NCI-H460 (cell line): ENCODE measurements around the gene KIF1B. TPM values are rescaled to one million over a fixed set of nuclear protein-coding genes. Genes with fewer than 3 reads are reported as not detected.
"Not testable (repeated sequence)": the region's sequence is repeated elsewhere in the genome, so short reads cannot be mapped to it uniquely, and the experiment has no call there.

Source experiments
- DNase-seq: peaks from one replicate; pipeline ENCODE4 v3.0.0-alpha.2; 2016; ENCODE audit warnings: low read depth; ENCODE audit errors: extremely low read depth
- total RNA-seq: library from RNA; depleted of rRNA; stranded (reverse); fragments of >200 nt; shearing (Covaris generic); gene quantifications from 2 replicates; pipeline ENCODE4 v1.2.3, GENCODE V29; 2014

Gene KIF1B
- total RNA-seq, 1 experiment from 2014 or later = 15.2 TPM

GRCh38 chr1:10188133-10188650, 22.2 kb upstream of the KIF1B start:
- no peak for DNase-seq

DNA sequence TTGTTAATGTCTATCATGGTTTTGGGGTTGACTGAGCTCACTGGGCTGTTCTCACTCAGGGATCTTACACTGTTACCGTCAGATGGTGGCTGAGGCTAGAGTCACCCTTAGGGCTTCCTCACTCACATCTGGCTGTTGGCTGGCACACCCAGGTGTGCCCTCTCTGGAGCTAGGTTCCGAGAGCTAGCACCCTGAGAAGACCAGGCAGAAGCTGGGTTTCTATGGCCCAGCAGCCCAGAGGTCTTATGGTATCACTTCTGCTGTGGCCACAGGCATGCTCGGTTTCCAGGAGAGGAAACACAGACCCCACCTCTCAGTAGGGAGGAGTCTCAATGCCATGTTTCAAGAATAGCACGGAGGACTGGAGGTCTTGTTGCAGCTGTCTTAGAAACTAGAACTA, 20.7 kb upstream of the KIF1B start:
- DNase-seq = no peak

DNA sequence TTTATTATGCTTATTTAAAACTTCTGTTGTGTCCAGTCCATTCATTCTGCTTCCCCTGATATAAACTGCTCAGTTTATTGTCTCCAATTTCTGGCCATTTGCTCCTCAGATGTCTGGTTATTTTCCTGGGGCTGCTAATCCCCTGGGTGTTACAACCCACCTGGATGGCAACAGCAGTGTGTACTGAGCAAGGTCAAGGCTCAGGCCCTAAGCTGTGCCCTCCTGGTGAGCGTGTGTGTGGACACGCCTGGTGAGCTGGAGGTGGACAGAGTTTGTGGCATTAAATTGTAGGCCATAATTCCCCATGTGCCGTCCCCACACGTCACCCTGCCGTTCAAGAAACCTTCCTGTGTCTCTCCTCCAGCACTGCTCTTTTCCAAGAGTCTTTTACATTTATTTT, 18.1 kb upstream of the KIF1B start:
- no peak for DNase-seq

- DNase-seq = no peak
Observed at GRCh38 chr1:10193288-10193687, 17.1 kb upstream of the KIF1B start.

DNA sequence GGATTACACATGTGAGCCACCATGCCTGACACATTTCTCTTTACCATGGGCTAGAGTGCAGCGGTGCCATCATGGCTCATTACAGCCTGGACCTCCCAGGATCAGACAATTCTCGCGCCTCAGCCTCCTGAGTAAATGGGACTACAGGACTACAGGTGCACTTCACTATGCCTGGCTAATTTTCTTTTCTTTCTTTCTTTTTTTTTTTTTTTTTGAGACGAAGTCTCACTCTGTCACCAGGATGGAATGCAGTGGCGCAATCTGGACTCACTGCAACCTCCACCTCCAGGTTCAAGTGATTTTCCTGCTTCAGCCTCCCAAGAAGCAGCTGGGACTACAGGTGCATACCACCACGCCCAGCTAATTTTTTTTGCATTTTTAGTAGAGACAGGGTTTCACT, 14.8 kb upstream of the KIF1B start:
- no peak for DNase-seq

DNA sequence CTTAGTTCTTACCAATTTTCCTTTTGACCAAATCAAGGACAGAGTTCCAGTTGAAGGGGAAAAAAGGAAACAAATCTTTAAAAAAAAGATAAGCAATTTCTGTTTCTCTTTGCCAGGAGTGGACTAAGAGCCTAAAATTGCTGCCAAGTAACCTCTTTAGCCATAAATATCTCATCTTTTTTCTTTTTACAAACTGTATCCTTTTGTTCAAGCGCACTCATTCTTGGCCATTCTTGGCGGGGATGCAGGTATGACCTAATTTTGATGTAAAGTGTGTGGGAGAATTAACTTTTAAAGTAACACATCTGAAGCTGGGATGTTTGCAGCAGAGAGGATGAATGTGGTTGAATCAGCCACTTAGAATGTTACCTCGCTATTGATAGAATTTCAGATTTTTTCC, 13.4 kb upstream of the KIF1B start:
- no peak for DNase-seq

- no peak for DNase-seq
Observed at GRCh38 chr1:10200620-10201019, 9.8 kb upstream of the KIF1B start.

GRCh38 chr1:10204003-10204642, 6.2 kb upstream of the KIF1B start:
- no peak for DNase-seq

DNA sequence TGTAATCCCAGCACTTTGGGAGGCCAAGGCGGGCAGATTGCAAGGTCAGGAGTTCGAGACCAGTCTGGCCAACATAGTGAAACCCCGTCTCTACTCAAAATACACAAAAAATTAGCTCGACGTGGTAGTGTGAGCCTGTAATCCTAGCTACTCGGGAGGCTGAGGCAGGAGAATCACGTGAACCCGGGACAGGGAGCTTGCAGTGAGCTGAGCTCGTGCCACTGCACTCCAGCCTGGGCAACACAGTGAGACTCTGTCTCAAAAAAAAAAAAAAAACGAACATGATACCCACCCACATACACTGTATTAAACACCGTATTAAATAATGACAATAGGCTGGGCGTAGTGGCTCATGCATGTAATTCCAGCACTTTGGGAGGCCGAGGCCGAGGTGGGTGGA, 5.2 kb upstream of the KIF1B start:
- not testable (repeated sequence) for DNase-seq

DNA sequence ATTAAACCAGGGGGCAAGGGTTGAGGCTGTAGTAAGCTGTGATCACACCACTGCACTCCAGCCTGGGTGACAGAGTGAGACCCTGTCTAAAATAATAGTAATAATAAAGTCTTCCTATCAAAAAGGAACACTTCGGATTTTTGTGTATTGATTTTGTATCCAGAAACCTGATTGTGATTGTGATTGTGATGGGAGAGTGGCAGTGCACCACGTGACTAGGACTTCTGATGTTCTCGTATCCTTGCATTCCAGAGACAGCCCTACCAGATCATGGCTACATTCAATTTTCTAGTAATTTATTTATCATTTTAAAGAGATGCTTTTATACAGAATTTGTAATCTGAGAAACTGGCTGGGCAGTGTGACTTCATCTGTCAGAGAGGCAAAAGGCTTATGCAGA, 2.6 kb upstream of the KIF1B start:
- DNase-seq = no peak

GRCh38 chr1:10208537-10208936, 1.8 kb upstream of the KIF1B start:
- no peak for DNase-seq

GRCh38 chr1:10209590-10209904, 823 bp upstream of the KIF1B start:
- no peak for DNase-seq

- peak; percentile 54 for DNase-seq
Observed at GRCh38 chr1:10210841-10211804, 753 bp downstream of the KIF1B start.

DNA sequence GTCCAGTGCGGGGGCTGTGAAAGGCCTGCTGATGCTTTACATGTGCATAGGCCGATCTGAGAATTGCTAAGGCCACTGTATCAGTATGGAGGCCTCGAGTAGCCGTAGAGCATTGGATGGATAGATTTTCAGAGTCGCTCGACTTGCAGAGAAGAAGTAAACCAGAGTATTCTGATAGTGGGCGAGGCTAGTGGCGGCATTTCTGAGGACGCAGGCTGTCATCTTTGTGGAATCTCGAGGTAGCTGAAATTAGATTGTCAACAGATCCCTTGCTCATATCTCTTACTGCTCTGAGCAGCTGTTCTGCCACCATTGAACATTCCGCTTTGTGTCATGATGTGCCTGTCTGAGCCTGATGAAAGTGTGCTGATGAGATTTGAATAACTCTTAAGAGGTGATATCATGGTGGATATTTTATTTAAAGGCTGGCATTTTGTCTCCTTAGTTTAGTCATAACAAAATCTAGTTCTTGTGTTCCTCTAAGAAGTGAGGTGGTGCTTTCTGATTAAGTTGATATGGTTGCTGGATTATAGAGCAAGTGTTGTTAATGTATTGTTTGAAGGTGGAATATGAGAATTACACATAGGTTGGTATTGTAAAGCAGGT, 1.5 kb downstream of the KIF1B start:
- DNase-seq = no peak

DNA sequence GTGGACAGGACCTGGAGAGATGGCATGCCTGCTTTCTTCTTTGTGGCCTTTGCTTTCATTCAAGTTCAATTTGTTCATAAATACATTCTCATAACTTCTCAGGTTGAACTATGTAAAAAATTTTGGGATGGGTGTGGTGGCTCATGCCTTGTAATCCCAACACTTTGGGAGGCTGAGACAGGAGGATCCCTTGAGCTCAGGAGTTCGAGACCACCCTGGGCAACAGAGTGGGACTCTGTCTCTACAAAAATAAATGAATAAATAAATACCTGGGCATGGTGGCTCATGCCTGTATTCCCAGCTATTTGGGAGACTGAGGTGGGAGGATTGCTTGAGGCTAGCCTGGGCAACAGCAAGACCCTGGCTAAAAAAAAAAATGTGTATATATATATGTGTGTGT, 2.1 kb downstream of the KIF1B start:
- no peak for DNase-seq

GRCh38 chr1:10213186-10213705, 2.9 kb downstream of the KIF1B start:
- DNase-seq = no peak

- DNase-seq = no peak
Observed at GRCh38 chr1:10216090-10216749, 5.8 kb downstream of the KIF1B start.

- no peak for DNase-seq
Observed at GRCh38 chr1:10217748-10218441, 7.5 kb downstream of the KIF1B start.

GRCh38 chr1:10220200-10220599, 9.8 kb downstream of the KIF1B start:
- no peak for DNase-seq

- DNase-seq = not testable (repeated sequence)
Observed at GRCh38 chr1:10220657-10221056, 10.3 kb downstream of the KIF1B start.
